NCI-H2196 treated with DMSO at 0.1 percent for 48 hours (cell line): ENCODE data around the gene CD24.
A peak's percentile ranks its signal among the peaks of the same experiment; 100 is the strongest.
"Not testable (repeated sequence)": the region's sequence is repeated elsewhere in the genome, so short reads cannot be mapped to it uniquely, and the experiment has no call there.

ENCODE experiments used
- DNase-seq: peaks from one replicate; lab custom pipeline; 2025; ENCODE audit not compliant: unreplicated experiment; lab: John Stamatoyannopoulos, UW

Gene CD24

DNA sequence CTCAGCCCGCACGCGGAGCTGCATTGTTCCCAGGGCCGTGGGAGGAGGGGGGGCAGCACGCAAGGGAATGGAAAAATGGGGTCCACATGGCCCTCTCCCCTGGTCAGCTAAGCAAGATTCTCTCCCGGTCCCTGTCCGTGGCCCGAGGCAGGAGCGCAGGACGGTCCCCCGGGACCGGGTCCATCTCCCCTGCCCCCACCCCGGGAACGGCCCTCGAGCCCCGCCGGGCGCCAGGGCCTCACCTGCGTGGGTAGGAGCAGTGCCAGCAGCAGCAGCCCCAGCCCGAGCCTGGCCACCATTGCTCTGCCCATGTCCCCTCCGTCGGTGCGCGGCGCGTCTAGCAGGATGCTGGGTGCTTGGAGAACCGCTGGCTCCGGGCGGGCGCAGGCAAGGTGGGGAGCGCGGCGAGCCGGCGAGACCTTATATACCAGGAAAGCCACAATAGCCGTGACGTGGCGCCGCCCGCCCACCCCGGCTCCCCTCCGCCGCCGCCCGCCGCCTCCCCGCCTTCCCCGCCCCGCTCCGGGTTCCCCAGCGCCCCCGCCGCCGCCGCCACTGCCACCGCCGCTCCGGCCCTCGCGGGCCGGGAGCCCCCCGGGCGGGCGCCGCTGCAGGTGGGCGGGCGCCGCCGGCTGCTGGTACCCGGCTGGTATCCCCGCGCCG, at the start of gene CD24:
Gene CD24, minus strand, starts transcription at position 394 of the 663 bp plus-strand sequence. Its CDS starts 83 bp downstream, at position 311.
- peak; percentile 27 for DNase-seq

DNA sequence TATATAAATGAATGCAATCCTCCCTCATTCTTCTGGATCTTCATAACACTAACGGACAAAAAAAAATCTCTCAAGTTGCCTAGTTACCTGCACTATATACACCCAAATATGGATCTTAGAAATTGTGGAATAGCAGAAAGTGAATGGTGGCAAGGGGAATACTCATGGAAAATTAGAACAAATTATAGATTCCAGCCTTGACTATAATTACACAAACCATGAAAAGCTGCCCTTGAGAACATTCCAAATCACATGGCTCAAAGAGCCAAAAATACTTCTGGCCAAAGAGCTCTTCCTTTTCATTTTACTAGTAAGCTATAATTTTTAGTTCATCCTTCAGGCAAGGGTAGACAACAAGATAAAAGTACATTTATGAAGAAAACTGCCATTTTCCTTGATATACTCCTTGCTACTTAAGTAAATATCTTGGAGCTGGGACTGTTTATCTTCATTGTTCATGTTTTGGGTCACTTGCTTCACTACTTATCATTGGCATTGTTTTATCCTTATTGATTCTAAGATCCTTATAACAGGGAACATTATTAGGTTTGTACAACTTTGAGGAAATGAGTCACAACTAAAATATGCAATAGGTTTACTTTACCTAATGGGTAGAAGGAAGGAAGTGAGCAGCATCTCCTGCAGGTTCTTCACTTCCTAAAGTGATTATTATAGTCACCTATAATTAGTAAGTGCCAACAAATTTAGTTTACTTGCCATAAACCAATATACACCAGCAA, 47.1 kb upstream of the CD24 start:
- no peak for DNase-seq

DNA sequence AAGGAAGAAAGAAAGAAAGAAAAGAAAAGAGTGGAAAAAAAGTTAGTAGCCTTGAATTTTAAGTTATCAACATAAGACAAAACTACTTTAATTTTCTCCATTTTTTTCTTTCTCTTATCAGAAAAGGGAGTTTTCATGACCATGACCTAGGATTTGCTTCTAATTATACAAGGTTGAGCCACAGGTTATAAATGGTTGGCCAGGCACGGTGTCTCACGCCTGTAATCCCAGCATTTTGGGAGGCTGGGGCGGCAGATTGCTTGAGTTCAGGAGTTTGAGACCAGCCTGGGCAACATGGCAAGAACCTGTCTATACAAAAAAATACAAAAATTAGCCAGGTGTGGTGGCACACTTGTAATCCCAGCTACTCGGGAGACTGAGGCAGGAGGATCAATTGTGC, 45.7 kb upstream of the CD24 start:
- no peak for DNase-seq

GRCh38 chr6:107019628-107020027, 45.1 kb upstream of the CD24 start:
- not testable (repeated sequence) for DNase-seq

DNA sequence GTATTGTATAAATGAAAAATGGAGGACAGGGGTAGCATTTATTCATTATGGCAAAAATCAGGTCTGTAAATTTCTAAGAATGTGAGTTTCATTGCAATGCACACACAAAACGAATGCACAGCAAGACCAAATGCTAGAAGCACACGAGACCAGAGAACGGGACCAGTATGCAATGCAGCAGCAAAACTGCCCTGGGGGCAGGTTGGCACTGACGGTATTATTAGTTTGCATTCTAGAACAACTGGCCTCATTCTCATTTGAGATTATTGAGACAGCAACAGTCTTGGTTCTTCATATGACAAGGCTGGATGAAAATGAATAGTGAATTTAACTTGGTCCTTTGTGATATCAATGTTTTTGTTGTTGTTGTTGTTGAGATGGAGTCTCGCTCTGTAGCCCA, 44.5 kb upstream of the CD24 start:
- no peak for DNase-seq

DNA sequence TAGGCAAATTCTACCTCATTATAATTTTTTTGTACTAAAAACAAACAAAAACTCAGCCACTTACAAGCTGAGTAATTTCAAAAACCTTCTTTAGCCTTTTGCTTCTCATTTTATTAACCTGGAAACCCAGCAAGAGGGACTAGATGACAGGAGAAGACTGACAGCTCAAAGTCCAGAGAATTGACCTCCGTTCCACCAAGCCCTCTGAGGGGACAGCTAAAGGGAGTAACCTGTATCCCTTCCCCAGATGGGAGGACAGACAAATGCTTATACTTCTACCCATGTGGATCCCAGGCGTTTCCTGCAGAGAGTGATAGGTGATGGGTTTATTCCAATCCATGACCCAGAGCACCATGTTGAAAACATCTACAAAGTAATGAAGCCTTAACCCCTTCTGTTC, 35.0 kb upstream of the CD24 start:
- DNase-seq = no peak

- DNase-seq = peak; percentile 69
Observed at GRCh38 chr6:106997392-106998158, 23.0 kb upstream of the CD24 start.

GRCh38 chr6:106995640-106996039, 21.1 kb upstream of the CD24 start:
- no peak for DNase-seq

DNA sequence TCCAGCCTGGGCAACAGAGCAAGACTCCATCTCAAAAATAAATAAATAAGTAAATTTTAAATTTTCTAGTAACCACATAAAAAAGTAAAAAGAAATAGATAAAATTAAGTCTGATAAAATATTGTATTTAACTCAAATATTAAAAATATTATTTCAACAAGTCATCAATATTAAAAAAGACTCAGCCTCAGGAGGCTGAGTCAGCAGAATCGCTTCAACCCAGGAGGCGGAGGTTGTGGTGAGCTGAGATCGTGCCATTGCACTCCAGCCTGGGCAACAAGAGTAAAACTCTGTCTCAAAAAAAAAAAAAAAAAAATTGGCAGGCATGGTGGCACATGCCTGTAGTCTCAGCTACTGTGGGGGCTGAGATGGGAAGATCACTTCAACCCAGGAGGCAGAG, 15.2 kb upstream of the CD24 start:
- not testable (repeated sequence) for DNase-seq

DNA sequence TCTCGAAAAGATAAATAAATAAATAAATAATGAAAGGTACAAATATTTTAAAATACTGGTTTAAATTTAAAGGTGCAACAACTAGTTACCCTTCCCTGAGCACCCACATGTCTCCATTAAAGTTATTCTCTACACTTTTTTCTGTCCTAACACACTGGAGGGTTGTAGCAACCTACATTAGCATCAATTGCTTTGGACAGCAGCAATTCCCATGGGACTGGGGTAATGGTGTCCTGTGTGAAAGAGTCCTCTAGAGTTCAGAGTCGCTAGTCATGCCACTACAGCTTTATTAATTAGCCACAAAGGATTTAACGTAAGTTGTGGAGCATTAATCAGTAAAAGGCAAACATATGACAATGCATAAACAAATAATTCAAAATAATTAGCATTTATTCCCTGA, 14.1 kb upstream of the CD24 start:
- DNase-seq = no peak

DNA sequence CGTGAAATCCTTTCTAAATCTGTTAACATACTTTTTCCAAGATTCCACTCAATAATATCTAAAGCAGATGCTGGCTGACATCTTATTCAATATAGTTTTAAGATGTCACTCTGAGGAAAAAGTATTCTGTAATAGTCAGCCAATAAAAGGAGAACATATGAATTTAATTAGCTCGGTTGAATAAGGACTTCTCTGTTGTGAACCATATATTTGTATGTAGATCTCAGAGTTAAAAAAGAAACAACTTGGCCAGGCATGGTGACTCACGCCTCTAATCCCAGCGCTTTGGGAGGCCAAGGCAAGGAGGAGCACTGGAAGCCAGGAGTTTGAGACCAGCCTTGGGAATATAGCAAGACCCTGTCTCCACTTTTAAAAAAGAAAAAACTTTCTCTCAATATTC, 7.4 kb upstream of the CD24 start:
- no peak for DNase-seq

DNA sequence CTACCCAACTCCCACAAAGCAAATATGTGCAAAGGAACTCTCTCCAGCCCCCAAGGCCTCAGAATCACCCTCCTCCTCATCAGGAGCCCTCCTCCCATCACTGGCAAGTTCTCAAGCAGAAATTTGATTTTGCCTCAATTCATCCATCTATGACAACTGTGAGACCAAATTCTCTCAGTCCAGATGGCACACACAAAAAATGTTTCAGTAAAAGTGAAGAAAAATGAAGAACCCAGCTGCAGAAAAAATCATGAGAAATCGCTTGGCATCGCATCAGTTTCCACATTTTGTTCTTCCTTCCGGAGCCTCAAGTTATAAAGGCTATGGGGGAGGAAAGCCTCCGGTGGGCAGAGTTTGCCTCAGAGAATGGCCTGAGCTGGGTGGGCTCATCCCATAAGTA, 6.4 kb upstream of the CD24 start:
- no peak for DNase-seq

GRCh38 chr6:106979435-106979884, 4.9 kb upstream of the CD24 start:
- DNase-seq = peak; percentile 83

DNA sequence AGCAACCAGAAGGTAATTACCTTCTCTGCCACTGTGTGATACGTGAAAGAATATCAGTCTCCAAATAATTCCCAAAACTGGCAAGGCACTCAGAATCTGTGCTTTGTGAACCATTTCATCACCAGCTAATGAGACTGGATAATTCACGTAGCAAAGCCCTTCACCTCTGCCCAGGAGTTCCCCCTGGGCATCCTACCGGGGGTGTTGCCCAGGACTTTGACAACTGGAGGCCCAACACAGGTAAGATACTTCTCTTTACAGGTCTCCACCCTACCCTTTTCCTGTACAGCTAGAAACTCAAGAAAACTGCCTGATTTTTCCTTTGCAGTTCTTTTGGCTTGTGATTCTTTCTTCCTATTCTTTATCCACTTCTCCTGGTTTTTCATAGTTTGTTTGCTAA, 2.7 kb upstream of the CD24 start:
- no peak for DNase-seq

DNA sequence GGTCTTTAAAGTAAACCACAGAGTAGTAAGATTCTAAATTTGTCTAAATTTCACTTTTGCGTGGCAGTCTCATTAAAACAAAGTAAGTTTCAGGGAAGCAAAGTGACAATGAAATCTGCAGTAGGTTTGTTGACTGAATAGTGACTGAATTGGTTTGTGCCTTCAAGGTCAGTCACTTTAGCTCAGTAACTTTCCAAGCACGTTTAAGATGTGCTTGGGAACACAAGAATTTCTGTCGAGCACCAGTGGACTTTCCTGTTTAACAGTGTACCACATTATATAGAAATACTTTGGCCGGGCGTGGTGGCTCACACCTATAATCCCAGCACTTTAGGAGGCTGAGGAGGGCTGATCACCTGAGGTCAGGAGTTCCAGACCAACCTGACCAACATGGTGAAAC, 1.7 kb upstream of the CD24 start:
- DNase-seq = no peak

GRCh38 chr6:106975738-106976064, 1.2 kb upstream of the CD24 start:
- DNase-seq = no peak

DNA sequence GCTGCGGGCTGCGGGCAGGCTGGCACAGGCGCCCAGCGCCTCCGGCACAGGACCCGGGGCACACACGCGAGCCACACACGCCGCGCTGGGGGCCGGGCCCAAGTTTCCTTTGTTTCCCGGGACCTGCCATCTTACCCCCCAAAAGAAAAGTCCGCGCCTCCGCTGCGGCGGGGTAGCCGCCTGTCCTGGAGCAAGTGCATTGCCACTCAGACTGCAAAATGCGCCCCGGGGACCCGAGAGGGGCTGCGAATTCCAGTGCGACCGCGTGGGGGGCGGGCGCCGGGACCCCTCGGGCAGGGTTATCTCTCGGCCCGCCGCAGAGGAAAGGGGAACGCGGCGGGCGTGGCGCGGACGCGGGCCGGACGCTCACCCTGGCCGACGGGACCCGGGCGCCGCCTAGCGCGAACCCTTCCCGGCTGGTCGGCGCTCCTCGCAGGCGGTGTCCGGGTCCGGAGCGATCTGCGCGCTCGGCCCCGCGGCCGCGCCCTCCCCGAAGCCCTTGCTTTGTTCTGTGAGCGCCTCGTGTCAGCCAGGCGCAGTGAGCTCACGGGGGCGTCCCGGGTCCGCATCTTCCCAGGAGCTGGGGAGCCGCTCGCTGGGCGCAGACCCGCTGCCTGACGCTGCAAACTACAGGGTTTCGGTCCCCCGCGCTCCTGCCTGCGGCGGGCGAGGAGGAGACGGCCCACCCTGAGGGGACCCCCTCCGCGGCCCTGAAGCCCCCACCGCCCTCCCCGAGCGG, 639 bp upstream of the CD24 start:
- DNase-seq = peak; percentile 48

DNA sequence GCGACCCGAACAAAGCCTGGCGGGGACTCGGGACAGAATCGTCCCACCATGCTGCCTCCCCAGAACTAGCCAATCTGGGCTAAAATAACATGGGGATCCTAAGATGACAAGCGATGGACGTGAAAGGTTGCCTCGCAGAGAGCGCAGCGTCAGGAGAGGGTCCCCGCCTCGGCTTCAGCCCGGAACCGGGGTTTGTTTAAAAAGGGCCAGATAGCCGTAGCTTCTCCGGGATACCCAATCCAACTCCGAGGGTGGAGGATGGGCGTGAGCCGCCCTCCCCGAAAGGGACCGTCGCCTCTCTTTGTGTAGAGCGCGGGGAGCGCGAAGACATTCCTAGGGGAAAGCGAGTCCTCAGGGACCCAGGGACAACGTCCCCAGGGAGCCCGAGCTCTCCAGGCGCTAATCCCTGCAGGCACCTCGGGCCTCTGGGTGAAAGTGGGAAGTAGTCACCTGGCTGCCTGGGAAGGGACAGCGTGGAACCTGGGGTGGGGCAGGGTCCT, 643 bp downstream of the CD24 start:
- no peak for DNase-seq

DNA sequence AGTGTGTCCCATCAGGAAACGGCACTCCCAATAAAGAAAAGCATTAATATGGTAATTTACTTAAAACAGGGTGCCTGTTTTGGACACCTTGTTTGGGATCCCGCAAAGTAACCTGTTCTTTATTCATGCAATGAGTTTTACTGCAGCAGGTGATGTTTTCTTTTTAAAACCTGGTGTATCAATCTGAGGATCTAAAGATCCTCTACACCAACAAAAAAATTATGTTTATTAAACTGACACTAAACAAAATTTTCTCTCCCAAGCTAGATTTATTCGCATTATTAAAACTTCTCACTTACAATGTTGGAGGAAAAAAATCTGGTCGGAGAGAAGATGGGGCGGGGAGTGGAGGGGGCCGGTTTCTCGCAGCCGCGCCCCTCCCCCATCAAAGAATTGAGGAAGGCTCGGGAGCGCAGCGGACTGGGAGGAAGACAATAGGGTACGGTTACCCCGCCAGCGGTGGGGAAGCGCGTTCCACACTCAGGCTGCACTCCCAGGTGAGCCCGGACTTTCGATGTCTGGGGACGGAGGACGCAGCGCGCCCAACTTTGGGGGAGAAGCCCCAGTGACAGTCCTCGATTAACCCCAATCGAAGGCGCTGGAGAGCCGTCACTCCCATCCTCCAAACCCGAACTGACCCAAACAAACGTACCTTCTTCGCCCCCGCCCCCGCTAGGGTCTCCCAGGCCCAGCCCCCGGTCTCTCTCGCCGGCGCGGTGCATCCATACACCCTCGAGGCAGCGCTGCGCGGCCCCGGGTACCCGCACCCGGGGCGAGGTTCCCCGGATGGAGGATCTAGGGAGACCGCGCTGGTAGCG, 1.3 kb downstream of the CD24 start:
- no peak for DNase-seq

GRCh38 chr6:106972500-106972899, 2.0 kb downstream of the CD24 start:
- peak; percentile 37 for DNase-seq
